ENCODE results near the gene NADK2.

NADK2 gene

GRCh38 chr5:36209664-36210063 lies 32.1 kb downstream of the NADK2 start:
- Histone ChIP-seq H3K4me2 (ENCODE audit: low read length) (no peak overlapping the region), H3K27ac (ENCODE audit: low read depth, low read length) (no peak overlapping the region)

GRCh38 chr5:36208786-36209185 lies 32.9 kb downstream of the NADK2 start:
- H3K4me2 ChIP-seq (ENCODE audit: low read length) = no peak overlapping the region
- H3K27ac ChIP-seq (ENCODE audit: low read depth, low read length) = no peak overlapping the region
- no peaks in the 10 kb centered on the region for H3F3A ChIP-seq (ENCODE audit: control insufficient read depth, insufficient read depth)
- H4K20me1 ChIP-seq (ENCODE audit: control insufficient read depth, insufficient read depth, low read depth, low read length) = no peaks in the 10 kb centered on the region
- H3K79me2 ChIP-seq (ENCODE audit: control insufficient read depth, low read length) = no peaks in the 10 kb centered on the region
- no peaks in the 10 kb centered on the region for H3K27me3 ChIP-seq (ENCODE audit: control insufficient read depth, low read length)
- H3K36me3 ChIP-seq (ENCODE audit: control insufficient read depth, low read length) = peaks cover 40% of the 10 kb centered on the region
- no peaks in the 10 kb centered on the region for H3K9me2 ChIP-seq (replicated peaks; ENCODE audit: control insufficient read depth, low read length)
- TF ChIP-seq CTCF (IDR thresholded peaks at IDR 0.05; ENCODE audit: low read depth, low read length, poor library complexity, severe bottlenecking) (no peak), EZH2phosphoT487 (IDR thresholded peaks at IDR 0.05; ENCODE audit: borderline replicate concordance, low read length) (no peak)
- no peak overlapping the region for H3K4me3 ChIP-seq (ENCODE audit: low read length)
- no peaks in the 10 kb centered on the region for H3K4me1 ChIP-seq (ENCODE audit: control insufficient read depth, low read length)
- no peaks in the 10 kb centered on the region for H3K9me3 ChIP-seq (ENCODE audit: control insufficient read depth, insufficient read depth, low read length)

More at GRCh38 chr5:36209664-36210063, 32.1 kb downstream of the NADK2 start:
- TF ChIP-seq CTCF (IDR thresholded peaks at IDR 0.05; ENCODE audit: low read depth, low read length, poor library complexity, severe bottlenecking) = no peak
- no peak for TF ChIP-seq EZH2phosphoT487 (IDR thresholded peaks at IDR 0.05; ENCODE audit: borderline replicate concordance, low read length)
- peaks cover 2% of the 10 kb centered on the region for H3K4me1 ChIP-seq (ENCODE audit: control insufficient read depth, low read length)
- no peak overlapping the region for H3K4me3 ChIP-seq (ENCODE audit: low read length)
- H3K27me3 ChIP-seq (ENCODE audit: control insufficient read depth, low read length) = no peaks in the 10 kb centered on the region
- no peaks in the 10 kb centered on the region for H3K79me2 ChIP-seq (ENCODE audit: control insufficient read depth, low read length)
- peaks cover 44% of the 10 kb centered on the region for H3K36me3 ChIP-seq (ENCODE audit: control insufficient read depth, low read length)
- H3F3A ChIP-seq (ENCODE audit: control insufficient read depth, insufficient read depth) = no peaks in the 10 kb centered on the region
- no peaks in the 10 kb centered on the region for H3K9me3 ChIP-seq (ENCODE audit: control insufficient read depth, insufficient read depth, low read length)
- H3K9me2 ChIP-seq (replicated peaks; ENCODE audit: control insufficient read depth, low read length) = no peaks in the 10 kb centered on the region
- H4K20me1 ChIP-seq (ENCODE audit: control insufficient read depth, insufficient read depth, low read depth, low read length) = no peaks in the 10 kb centered on the region

- Histone ChIP-seq H4K20me1 (ENCODE audit: control insufficient read depth, insufficient read depth, low read depth, low read length) (no peaks in the 10 kb centered on the region), H3K4me3 (ENCODE audit: low read length) (no peak overlapping the region), H3K4me2 (ENCODE audit: low read length) (no peak overlapping the region), H3F3A (ENCODE audit: control insufficient read depth, insufficient read depth) (no peaks in the 10 kb centered on the region), H3K4me1 (ENCODE audit: control insufficient read depth, low read length) (no peaks in the 10 kb centered on the region), H3K79me2 (ENCODE audit: control insufficient read depth, low read length) (no peaks in the 10 kb centered on the region), H3K27ac (ENCODE audit: low read depth, low read length) (no peak overlapping the region), H3K9me2 (replicated peaks; ENCODE audit: control insufficient read depth, low read length) (no peaks in the 10 kb centered on the region), H3K27me3 (ENCODE audit: control insufficient read depth, low read length) (no peaks in the 10 kb centered on the region), H3K36me3 (ENCODE audit: control insufficient read depth, low read length) (peaks cover 41% of the 10 kb centered on the region), H3K9me3 (ENCODE audit: control insufficient read depth, insufficient read depth, low read length) (no peaks in the 10 kb centered on the region)
- TF ChIP-seq EZH2phosphoT487 (IDR thresholded peaks at IDR 0.05; ENCODE audit: borderline replicate concordance, low read length) = no peak
- TF ChIP-seq CTCF (IDR thresholded peaks at IDR 0.05; ENCODE audit: low read depth, low read length, poor library complexity, severe bottlenecking) = no peak
Measured at GRCh38 chr5:36206913-36207312, 34.8 kb downstream of the NADK2 start.
